Skeletal muscle tissue (tissue), 4 donors: Measurements from ENCODE around the gene FMNL3. TPM values are rescaled to one million over a fixed set of nuclear protein-coding genes. Genes with fewer than 3 reads are reported as not detected.

Source experiments
- H3K27ac ChIP-seq: one replicate; pipeline ENCODE4 v1.7.0; 2013; ENCODE audit warnings: mild to moderate bottlenecking, low read depth, low read length, inconsistent platforms
- H3K27me3 ChIP-seq, 3 donors: one replicate each; pipeline ENCODE4 v1.7.0; 2013; ENCODE audit warnings: low read length in 3 of 3; ENCODE audit not compliant: control insufficient read depth in 3 of 3, insufficient read depth in 3 of 3
- H3K36me3 ChIP-seq, 3 donors: one replicate each; pipeline ENCODE4 v1.7.0; 2013; ENCODE audit warnings: low read length in 3 of 3; ENCODE audit not compliant: control insufficient read depth in 3 of 3, insufficient read depth in 3 of 3
- H3K4me1 ChIP-seq, 3 donors: one replicate each; pipeline ENCODE4 v1.7.0; 2013; ENCODE audit warnings: low read length in 3 of 3, mild to moderate bottlenecking in 3 of 3; ENCODE audit not compliant: control insufficient read depth in 3 of 3, insufficient read depth in 3 of 3
- H3K4me3 ChIP-seq, 3 donors: one replicate each; pipeline ENCODE4 v1.7.0; 2013; ENCODE audit warnings: low read length in 3 of 3
- H3K9ac ChIP-seq, 3 donors: one replicate each; pipeline ENCODE4 v1.7.0; 2013; ENCODE audit warnings: low read length in 3 of 3, mild to moderate bottlenecking in 3 of 3, moderate library complexity in 2 of 3, low read depth in 1 of 3
- H3K9me3 ChIP-seq, 3 donors: one replicate each; pipeline ENCODE4 v1.7.0; 2013; ENCODE audit warnings: low read length in 3 of 3; ENCODE audit not compliant: control insufficient read depth in 3 of 3
- total RNA-seq: library from RNA; depleted of rRNA; stranded (reverse); fragments of >200 nt; gene quantifications from one replicate; pipeline ENCODE4 v1.2.3, GENCODE V29; 2014
- donor health status: Osteomylitis.

Gene FMNL3
- total RNA-seq, 1 donor from 2014 or later: 19.3 TPM

- Histone ChIP-seq H3K27ac (no peak overlapping the region), H3K9ac (no peak overlapping the region), H3K9me3 (no peaks in the 10 kb centered on the region), H3K36me3 (peaks cover 55 to 59% (median 56%) of the 10 kb centered on the region in 3 donors), H3K27me3 (no peaks in the 10 kb centered on the region), H3K4me1 (peaks cover 19 to 48% (median 34%) of the 10 kb centered on the region in 3 donors), H3K4me3 (no peak overlapping the region)
Observed at GRCh38 chr12:49641748-49642369, 65.3 kb downstream of the FMNL3 start.

GRCh38 chr12:49636979-49637755 lies 70.0 kb downstream of the FMNL3 start:
- peaks cover 36 to 49% (median 37%) of the 10 kb centered on the region in 3 donors for H3K36me3 ChIP-seq
- no peak overlapping the region for H3K27ac ChIP-seq
- H3K9ac ChIP-seq: peak overlapping the region in 1 of 3 donors; percentile 60

GRCh38 chr12:49636574-49636973 lies 70.6 kb downstream of the FMNL3 start:
- peak overlapping the region in 1 of 3 donors; percentile 60 for H3K9ac ChIP-seq
- H3K4me3 ChIP-seq: no peak overlapping the region
- peaks cover 37 to 50% (median 40%) of the 10 kb centered on the region in 3 donors for H3K36me3 ChIP-seq
- H3K4me1 ChIP-seq: peaks cover 12 to 27% (median 20%) of the 10 kb centered on the region in 3 donors
- no peak overlapping the region for H3K27ac ChIP-seq
- H3K9me3 ChIP-seq: no peaks in the 10 kb centered on the region
- H3K27me3 ChIP-seq: no peaks in the 10 kb centered on the region

More at GRCh38 chr12:49636979-49637755, 70.0 kb downstream of the FMNL3 start:
- H3K4me3 ChIP-seq: no peak overlapping the region
- H3K27me3 ChIP-seq: no peaks in the 10 kb centered on the region
- H3K4me1 ChIP-seq: peaks cover 12 to 28% (median 20%) of the 10 kb centered on the region in 3 donors
- no peaks in the 10 kb centered on the region for H3K9me3 ChIP-seq

- H3K36me3 ChIP-seq: peaks cover 36 to 50% (median 41%) of the 10 kb centered on the region in 3 donors
- peaks cover 11 to 21% (median 14%) of the 10 kb centered on the region in 3 donors for H3K4me1 ChIP-seq
- no peak overlapping the region for H3K9ac ChIP-seq
- H3K27me3 ChIP-seq: no peaks in the 10 kb centered on the region
- no peaks in the 10 kb centered on the region for H3K9me3 ChIP-seq
- H3K27ac ChIP-seq: no peak overlapping the region
- H3K4me3 ChIP-seq: no peak overlapping the region
Observed at GRCh38 chr12:49635656-49636055, 71.5 kb downstream of the FMNL3 start.

GRCh38 chr12:49635036-49635435 lies 72.2 kb downstream of the FMNL3 start:
- no peaks in the 10 kb centered on the region for H3K27me3 ChIP-seq
- H3K9ac ChIP-seq: no peak overlapping the region
- H3K27ac ChIP-seq: no peak overlapping the region
- H3K4me3 ChIP-seq: no peak overlapping the region
- H3K9me3 ChIP-seq: no peaks in the 10 kb centered on the region
- peaks cover 36 to 50% (median 41%) of the 10 kb centered on the region in 3 donors for H3K36me3 ChIP-seq
- H3K4me1 ChIP-seq: peaks cover 7 to 15% (median 11%) of the 10 kb centered on the region in 3 donors

GRCh38 chr12:49633703-49634345 lies 73.4 kb downstream of the FMNL3 start:
- Histone ChIP-seq H3K9me3 (no peaks in the 10 kb centered on the region), H3K4me3 (no peak overlapping the region), H3K27ac (no peak overlapping the region), H3K9ac (no peak overlapping the region), H3K27me3 (no peaks in the 10 kb centered on the region), H3K4me1 (peaks cover 7 to 11% (median 10%) of the 10 kb centered on the region in 3 donors), H3K36me3 (peaks cover 35 to 43% (median 36%) of the 10 kb centered on the region in 3 donors)

- Histone ChIP-seq H3K9ac (no peak overlapping the region), H3K9me3 (no peaks in the 10 kb centered on the region), H3K4me1 (peaks cover 7 to 11% (median 10%) of the 10 kb centered on the region in 3 donors), H3K4me3 (no peak overlapping the region), H3K27me3 (no peaks in the 10 kb centered on the region), H3K27ac (no peak overlapping the region), H3K36me3 (peaks cover 29 to 43% (median 35%) of the 10 kb centered on the region in 3 donors)
Observed at GRCh38 chr12:49632986-49633702, 74.1 kb downstream of the FMNL3 start.

- no peak overlapping the region for H3K9ac ChIP-seq
- no peaks in the 10 kb centered on the region for H3K27me3 ChIP-seq
- H3K36me3 ChIP-seq: peaks cover 29 to 38% (median 30%) of the 10 kb centered on the region in 3 donors
- peaks cover 7 to 10% (median 10%) of the 10 kb centered on the region in 3 donors for H3K4me1 ChIP-seq
- no peaks in the 10 kb centered on the region for H3K9me3 ChIP-seq
- no peak overlapping the region for H3K27ac ChIP-seq
- no peak overlapping the region for H3K4me3 ChIP-seq
Observed at GRCh38 chr12:49632401-49632800, 74.8 kb downstream of the FMNL3 start.

- no peak overlapping the region for H3K4me3 ChIP-seq
- H3K27ac ChIP-seq: no peak overlapping the region
- H3K36me3 ChIP-seq: peaks cover 20 to 38% (median 30%) of the 10 kb centered on the region in 3 donors
- no peaks in the 10 kb centered on the region for H3K9me3 ChIP-seq
- no peak overlapping the region for H3K9ac ChIP-seq
- no peaks in the 10 kb centered on the region for H3K27me3 ChIP-seq
- H3K4me1 ChIP-seq: peaks cover 0 to 2% (median under 1%) of the 10 kb centered on the region in 3 donors
Observed at GRCh38 chr12:49631336-49631907, 75.8 kb downstream of the FMNL3 start.
